Trophoblast cell (in vitro differentiated cells and primary cell): Measurements from ENCODE around the gene URB2.

Source experiments
- DNase-seq, 2 donors: peaks; one replicate each; pipeline ENCODE4 v3.0.0-alpha.2; 2016
- H2AFZ ChIP-seq: 2 replicates; pipeline ENCODE4 v1.6.1; 2013; ENCODE audit warnings: low read length, moderate library complexity, mild to moderate bottlenecking; ENCODE audit not compliant: insufficient read depth, poor library complexity
- H2AK5ac ChIP-seq: 2 replicates; pipeline ENCODE4 v1.6.1; 2013; ENCODE audit warnings: mild to moderate bottlenecking, low read length
- H2BK120ac ChIP-seq: 2 replicates; pipeline ENCODE4 v1.6.1; 2013; ENCODE audit warnings: low read length, mild to moderate bottlenecking, moderate library complexity; ENCODE audit not compliant: insufficient read depth, poor library complexity
- H2BK12ac ChIP-seq: 2 replicates; pipeline ENCODE4 v1.6.1; 2013; ENCODE audit warnings: mild to moderate bottlenecking, low read length, moderate library complexity
- H2BK5ac ChIP-seq: 2 replicates; pipeline ENCODE4 v1.6.1; 2013; ENCODE audit warnings: low read length, low read depth, moderate library complexity, mild to moderate bottlenecking; ENCODE audit not compliant: poor library complexity
- H3K14ac ChIP-seq: 2 replicates; pipeline ENCODE4 v1.6.1; 2013; ENCODE audit warnings: mild to moderate bottlenecking, low read length
- H3K18ac ChIP-seq: 2 replicates; pipeline ENCODE4 v1.6.1; 2013; ENCODE audit warnings: mild to moderate bottlenecking, low read length
- H3K23ac ChIP-seq: 2 replicates; pipeline ENCODE4 v1.6.1; 2013; ENCODE audit warnings: low read length
- H3K27ac ChIP-seq: 2 replicates; pipeline ENCODE4 v1.5.1; 2013; ENCODE audit warnings: low read depth, mild to moderate bottlenecking, inconsistent platforms, low read length, moderate library complexity
- H3K27me3 ChIP-seq: 2 replicates; pipeline ENCODE4 v1.6.1; 2013; ENCODE audit warnings: inconsistent platforms, mild to moderate bottlenecking, low read length, moderate library complexity; ENCODE audit not compliant: insufficient read depth
- H3K36me3 ChIP-seq, 2 experiments: 1 replicate in 1 of 2; 2 replicates in 1 of 2; pipeline ENCODE4 v1.6.1; 2013; ENCODE audit warnings: low read length in 2 of 2, mild to moderate bottlenecking in 2 of 2, moderate library complexity in 1 of 2; ENCODE audit not compliant: insufficient read depth in 2 of 2, control insufficient read depth in 1 of 2
- H3K4ac ChIP-seq: 2 replicates; pipeline ENCODE4 v1.6.1; 2013; ENCODE audit warnings: low read depth, mild to moderate bottlenecking, low read length, moderate library complexity
- H3K4me1 ChIP-seq, 2 experiments: 1 replicate in 1 of 2; 2 replicates in 1 of 2; pipeline ENCODE4 v1.6.1; 2013; ENCODE audit warnings: low read length in 2 of 2, mild to moderate bottlenecking in 2 of 2, moderate library complexity in 1 of 2; ENCODE audit not compliant: insufficient read depth in 2 of 2, control insufficient read depth in 1 of 2
- H3K4me2 ChIP-seq: 2 replicates; pipeline ENCODE4 v1.6.1; 2013; ENCODE audit warnings: inconsistent platforms, mild to moderate bottlenecking, low read length, moderate library complexity
- H3K4me3 ChIP-seq: 2 replicates; pipeline ENCODE4 v1.5.1; 2013; ENCODE audit warnings: mild to moderate bottlenecking, low read depth, low read length, inconsistent platforms
- H3K79me1 ChIP-seq: one replicate; pipeline ENCODE4 v1.6.1; 2013; ENCODE audit warnings: low read length
- H3K79me2 ChIP-seq: 2 replicates; pipeline ENCODE4 v1.6.1; 2013; ENCODE audit warnings: low read length, mild to moderate bottlenecking; ENCODE audit not compliant: control insufficient read depth, insufficient read depth, poor library complexity
- H3K9ac ChIP-seq: 2 replicates; pipeline ENCODE4 v1.6.1; 2013; ENCODE audit warnings: mild to moderate bottlenecking, low read length
- H3K9me3 ChIP-seq: 2 replicates; pipeline ENCODE4 v1.6.1; 2013; ENCODE audit warnings: low read depth, mild to moderate bottlenecking, control low read depth, inconsistent platforms, low read length; ENCODE audit not compliant: insufficient read depth
- H4K12ac ChIP-seq: 2 replicates; pipeline ENCODE4 v1.6.1; 2013; ENCODE audit warnings: low read depth, mild to moderate bottlenecking, low read length, moderate library complexity
- H4K8ac ChIP-seq: 2 replicates; pipeline ENCODE4 v1.6.1; 2013; ENCODE audit warnings: low read depth, mild to moderate bottlenecking, low read length, moderate library complexity
- H4K91ac ChIP-seq: one replicate; pipeline ENCODE4 v1.6.1; 2013; ENCODE audit warnings: low read depth, mild to moderate bottlenecking, low read length, moderate library complexity
- WGBS: extraction: QIAGEN DNeasy Blood & Tissue Kit; methylation state at CpG from one replicate; pipeline ENCODE4 v1.1.7; 2013; ENCODE audit warnings: missing lambda C conversion rate; ENCODE audit not compliant: insufficient read length, insufficient coverage; ENCODE audit errors: extremely low coverage; 5-methylcytosine and 5-hydroxymethylcytosine counted together

URB2 gene

GRCh38 chr1:229666585-229666984, 40.5 kb downstream of the URB2 start:
- Histone ChIP-seq H2AK5ac (no peak overlapping the region), H3K4ac (no peak overlapping the region), H3K14ac (no peak overlapping the region), H4K8ac (no peak overlapping the region), H4K91ac (no peak overlapping the region), H2BK5ac (no peak overlapping the region), H3K4me2 (no peak overlapping the region), H3K79me2 (no peaks in the 10 kb centered on the region), H3K27me3 (no peaks in the 10 kb centered on the region), H3K79me1 (no peaks in the 10 kb centered on the region), H3K18ac (no peak overlapping the region), H3K4me3 (no peak overlapping the region), H3K36me3 (peaks cover 0 to 7% of the 10 kb centered on the region in 2 experiments), H4K12ac (no peak overlapping the region), H3K23ac (no peak overlapping the region), H3K27ac (no peak overlapping the region), H3K9me3 (peaks cover 2% of the 10 kb centered on the region), H3K4me1 (no peaks in the 10 kb centered on the region), H3K9ac (no peak overlapping the region), H2AFZ (no peak overlapping the region), H2BK120ac (no peak overlapping the region), H2BK12ac (no peak overlapping the region)
- DNase-seq, result no peak
- WGBS, result no CpG with 5 or more reads among the region's 4 CpGs

- no peak overlapping the region for H4K8ac ChIP-seq
- no peak overlapping the region for H2AFZ ChIP-seq
- no peak overlapping the region for H3K18ac ChIP-seq
- H3K79me2 ChIP-seq, result no peaks in the 10 kb centered on the region
- no peaks in the 10 kb centered on the region for H3K9me3 ChIP-seq
- H3K4me1 ChIP-seq, result no peaks in the 10 kb centered on the region
- no peak overlapping the region for H3K9ac ChIP-seq
- H2BK12ac ChIP-seq, result no peak overlapping the region
- H4K12ac ChIP-seq, result no peak overlapping the region
- no peak overlapping the region for H3K27ac ChIP-seq
- H3K4ac ChIP-seq, result no peak overlapping the region
- H3K14ac ChIP-seq, result no peak overlapping the region
- no peaks in the 10 kb centered on the region for H3K79me1 ChIP-seq
- H2AK5ac ChIP-seq, result no peak overlapping the region
- H3K27me3 ChIP-seq, result no peaks in the 10 kb centered on the region
- H2BK5ac ChIP-seq, result no peak overlapping the region
- no CpG with 5 or more reads among the region's 4 CpGs for WGBS
- no peak overlapping the region for H4K91ac ChIP-seq
- no peak for DNase-seq
- H2BK120ac ChIP-seq, result no peak overlapping the region
- H3K4me3 ChIP-seq, result no peak overlapping the region
- no peak overlapping the region for H3K4me2 ChIP-seq
- H3K23ac ChIP-seq, result no peak overlapping the region
- H3K36me3 ChIP-seq, result peaks cover 0 to 2% of the 10 kb centered on the region in 2 experiments
Measured at GRCh38 chr1:229669333-229669732, 43.3 kb downstream of the URB2 start.

- H3K4me3 ChIP-seq, result no peak overlapping the region
- no peak overlapping the region for H2AFZ ChIP-seq
- H3K9ac ChIP-seq, result no peak overlapping the region
- no peaks in the 10 kb centered on the region for H3K4me1 ChIP-seq
- H3K79me2 ChIP-seq, result no peaks in the 10 kb centered on the region
- no peak overlapping the region for H3K4me2 ChIP-seq
- H4K91ac ChIP-seq, result no peak overlapping the region
- peaks cover 0 to 2% of the 10 kb centered on the region in 2 experiments for H3K36me3 ChIP-seq
- no peak overlapping the region for H4K8ac ChIP-seq
- no CpG with 5 or more reads among the region's 5 CpGs for WGBS
- H2BK120ac ChIP-seq, result no peak overlapping the region
- no peak overlapping the region for H4K12ac ChIP-seq
- no peak overlapping the region for H3K23ac ChIP-seq
- H2BK12ac ChIP-seq, result no peak overlapping the region
- no peaks in the 10 kb centered on the region for H3K27me3 ChIP-seq
- H2BK5ac ChIP-seq, result no peak overlapping the region
- no peak overlapping the region for H3K4ac ChIP-seq
- no peak for DNase-seq
- no peak overlapping the region for H3K14ac ChIP-seq
- no peak overlapping the region for H3K18ac ChIP-seq
- H3K27ac ChIP-seq, result no peak overlapping the region
- no peaks in the 10 kb centered on the region for H3K9me3 ChIP-seq
- H2AK5ac ChIP-seq, result no peak overlapping the region
- no peaks in the 10 kb centered on the region for H3K79me1 ChIP-seq
Measured at GRCh38 chr1:229671310-229671709, 45.3 kb downstream of the URB2 start.

- H3K4me2 ChIP-seq, result no peak overlapping the region
- H2BK12ac ChIP-seq, result no peak overlapping the region
- no peak overlapping the region for H2AFZ ChIP-seq
- H4K91ac ChIP-seq, result no peak overlapping the region
- no CpG with 5 or more reads among the region's 2 CpGs for WGBS
- no peak overlapping the region for H3K4me3 ChIP-seq
- H2BK120ac ChIP-seq, result no peak overlapping the region
- H3K79me1 ChIP-seq, result no peaks in the 10 kb centered on the region
- H2AK5ac ChIP-seq, result no peak overlapping the region
- no peaks in the 10 kb centered on the region for H3K9me3 ChIP-seq
- no peak overlapping the region for H4K8ac ChIP-seq
- H3K4me1 ChIP-seq, result no peaks in the 10 kb centered on the region
- H3K4ac ChIP-seq, result no peak overlapping the region
- H3K9ac ChIP-seq, result no peak overlapping the region
- H3K36me3 ChIP-seq, result peaks cover 0 to 2% of the 10 kb centered on the region in 2 experiments
- H3K27ac ChIP-seq, result no peak overlapping the region
- no peak overlapping the region for H3K18ac ChIP-seq
- DNase-seq, result no peak
- H3K23ac ChIP-seq, result no peak overlapping the region
- H2BK5ac ChIP-seq, result no peak overlapping the region
- no peak overlapping the region for H4K12ac ChIP-seq
- no peaks in the 10 kb centered on the region for H3K79me2 ChIP-seq
- H3K14ac ChIP-seq, result no peak overlapping the region
- no peaks in the 10 kb centered on the region for H3K27me3 ChIP-seq
Measured at GRCh38 chr1:229672246-229672645, 46.2 kb downstream of the URB2 start.
